Mononuclear cell (primary cell): Measurements from ENCODE around the gene RNF135. TPM values are rescaled to one million over a fixed set of nuclear protein-coding genes. Genes with fewer than 3 reads are reported as not detected.
A peak's percentile ranks its signal among the peaks of the same experiment; 100 is the strongest.
"Not testable (repeated sequence)": the region's sequence is repeated elsewhere in the genome, so short reads cannot be mapped to it uniquely, and the experiment has no call there.

Source experiments
- H3K27me3 ChIP-seq: 2 replicates; pipeline ENCODE4 v1.6.0; 2011; ENCODE audit warnings: low read length, control low read depth; ENCODE audit not compliant: insufficient read depth
- H3K4me1 ChIP-seq: 2 replicates; pipeline ENCODE4 v1.5.1; 2011; ENCODE audit warnings: mild to moderate bottlenecking, low read length, control low read depth; ENCODE audit not compliant: insufficient read depth
- H3K4me3 ChIP-seq: 2 replicates; pipeline ENCODE4 v1.5.1; 2011; ENCODE audit warnings: mild to moderate bottlenecking, low read length, moderate library complexity
- H3K9me3 ChIP-seq: 2 replicates; pipeline ENCODE4 v1.5.1; 2011; ENCODE audit warnings: low read depth, mild to moderate bottlenecking, control low read depth, low read length
- total RNA-seq: library from RNA; depleted of rRNA; stranded (reverse); fragments of >200 nt; gene quantifications from one replicate; pipeline ENCODE4 v1.2.3, GENCODE V29; 2012

RNF135 gene
- total RNA-seq, 1 donor = 14.1 TPM

GRCh38 chr17:30967911-30968310 is 2.9 kb upstream of the RNF135 start:
- not testable (repeated sequence) for H3K4me3 ChIP-seq, H3K27me3 ChIP-seq, H3K9me3 ChIP-seq
- H3K4me1 ChIP-seq = peaks cover 45% of the 10 kb centered on the region

- peaks cover 58% of the 10 kb centered on the region for H3K4me1 ChIP-seq
- H3K4me3 ChIP-seq = peak overlapping the region; percentile 64
- no peaks in the 10 kb centered on the region for H3K9me3 ChIP-seq
- H3K27me3 ChIP-seq = no peaks in the 10 kb centered on the region
Observed at GRCh38 chr17:30969989-30970830, 629 bp upstream of the RNF135 start.

- H3K4me1 ChIP-seq = peaks cover 34% of the 10 kb centered on the region
- no peak overlapping the region for H3K4me3 ChIP-seq
- H3K27me3 ChIP-seq = no peaks in the 10 kb centered on the region
- H3K9me3 ChIP-seq = no peaks in the 10 kb centered on the region
Observed at GRCh38 chr17:30975042-30975820, 4.4 kb downstream of the RNF135 start.

GRCh38 chr17:30979919-30980318 is 9.1 kb downstream of the RNF135 start:
- H3K4me1 ChIP-seq, H3K27me3 ChIP-seq, H3K4me3 ChIP-seq, H3K9me3 ChIP-seq: not testable (repeated sequence)

- no peaks in the 10 kb centered on the region for H3K9me3 ChIP-seq
- no peaks in the 10 kb centered on the region for H3K4me1 ChIP-seq
- H3K27me3 ChIP-seq = no peaks in the 10 kb centered on the region
- H3K4me3 ChIP-seq = no peak overlapping the region
Observed at GRCh38 chr17:30981531-30982519, 11.0 kb downstream of the RNF135 start.

- no peaks in the 10 kb centered on the region for H3K4me1 ChIP-seq
- H3K9me3 ChIP-seq = no peaks in the 10 kb centered on the region
- H3K4me3 ChIP-seq = no peak overlapping the region
- no peaks in the 10 kb centered on the region for H3K27me3 ChIP-seq
Observed at GRCh38 chr17:30982855-30983254, 12.0 kb downstream of the RNF135 start.

- Histone ChIP-seq H3K4me3 (no peak overlapping the region), H3K4me1 (no peaks in the 10 kb centered on the region), H3K27me3 (no peaks in the 10 kb centered on the region), H3K9me3 (no peaks in the 10 kb centered on the region)
Observed at GRCh38 chr17:30990458-30990857, 19.6 kb downstream of the RNF135 start.

- Histone ChIP-seq H3K4me1 (no peaks in the 10 kb centered on the region), H3K27me3 (no peaks in the 10 kb centered on the region), H3K9me3 (no peaks in the 10 kb centered on the region), H3K4me3 (no peak overlapping the region)
Observed at GRCh38 chr17:30992551-30992950, 21.7 kb downstream of the RNF135 start.

- H3K27me3 ChIP-seq = no peaks in the 10 kb centered on the region
- no peak overlapping the region for H3K4me3 ChIP-seq
- H3K9me3 ChIP-seq = no peaks in the 10 kb centered on the region
- no peaks in the 10 kb centered on the region for H3K4me1 ChIP-seq
Observed at GRCh38 chr17:30995347-30995746, 24.5 kb downstream of the RNF135 start.

GRCh38 chr17:30996486-30996885 is 25.6 kb downstream of the RNF135 start:
- no peaks in the 10 kb centered on the region for H3K9me3 ChIP-seq
- no peak overlapping the region for H3K4me3 ChIP-seq
- H3K4me1 ChIP-seq = no peaks in the 10 kb centered on the region
- H3K27me3 ChIP-seq = no peaks in the 10 kb centered on the region

GRCh38 chr17:30997270-30997669 is 26.4 kb downstream of the RNF135 start:
- H3K4me1 ChIP-seq = no peaks in the 10 kb centered on the region
- H3K4me3 ChIP-seq = no peak overlapping the region
- no peaks in the 10 kb centered on the region for H3K9me3 ChIP-seq
- no peaks in the 10 kb centered on the region for H3K27me3 ChIP-seq

GRCh38 chr17:30997842-30998241 is 27.0 kb downstream of the RNF135 start:
- no peak overlapping the region for H3K4me3 ChIP-seq
- no peaks in the 10 kb centered on the region for H3K4me1 ChIP-seq
- H3K27me3 ChIP-seq = no peaks in the 10 kb centered on the region
- no peaks in the 10 kb centered on the region for H3K9me3 ChIP-seq

GRCh38 chr17:31002047-31002446 is 31.2 kb downstream of the RNF135 start:
- Histone ChIP-seq H3K4me3 (no peak overlapping the region), H3K4me1 (peaks cover 5% of the 10 kb centered on the region), H3K27me3 (no peaks in the 10 kb centered on the region), H3K9me3 (no peaks in the 10 kb centered on the region)

GRCh38 chr17:31003225-31003866 is 32.5 kb downstream of the RNF135 start:
- no peaks in the 10 kb centered on the region for H3K9me3 ChIP-seq
- no peak overlapping the region for H3K4me3 ChIP-seq
- no peaks in the 10 kb centered on the region for H3K27me3 ChIP-seq
- H3K4me1 ChIP-seq = peaks cover 10% of the 10 kb centered on the region
